ENCODE measurements around the gene SOHLH1.
A peak's percentile ranks its signal among the peaks of the same experiment; 100 is the strongest.
"Not testable (repeated sequence)": the region's sequence is repeated elsewhere in the genome, so short reads cannot be mapped to it uniquely, and the experiment has no call there.

SOHLH1 gene

DNA sequence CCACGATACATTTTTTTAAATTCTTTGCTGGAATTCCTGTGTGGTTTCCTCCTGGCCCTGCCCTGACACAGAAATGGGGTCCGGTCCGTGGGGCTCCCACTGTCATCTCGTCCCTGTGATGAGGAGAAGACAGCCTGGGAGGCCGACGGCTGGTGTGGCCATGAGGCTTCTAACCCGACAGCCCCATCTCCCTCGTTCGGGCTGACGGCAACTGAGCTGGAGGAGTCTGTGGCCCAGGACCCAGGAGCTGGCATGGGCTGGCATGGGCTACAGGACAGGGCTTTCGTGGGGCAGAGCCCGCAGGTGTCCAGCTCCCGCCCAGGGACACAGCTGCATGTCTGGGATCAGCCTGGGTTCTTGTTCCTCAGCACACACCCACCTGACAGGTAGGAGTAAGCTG lies 22.4 kb downstream of the SOHLH1 start:
- DNase-seq = no peak

DNA sequence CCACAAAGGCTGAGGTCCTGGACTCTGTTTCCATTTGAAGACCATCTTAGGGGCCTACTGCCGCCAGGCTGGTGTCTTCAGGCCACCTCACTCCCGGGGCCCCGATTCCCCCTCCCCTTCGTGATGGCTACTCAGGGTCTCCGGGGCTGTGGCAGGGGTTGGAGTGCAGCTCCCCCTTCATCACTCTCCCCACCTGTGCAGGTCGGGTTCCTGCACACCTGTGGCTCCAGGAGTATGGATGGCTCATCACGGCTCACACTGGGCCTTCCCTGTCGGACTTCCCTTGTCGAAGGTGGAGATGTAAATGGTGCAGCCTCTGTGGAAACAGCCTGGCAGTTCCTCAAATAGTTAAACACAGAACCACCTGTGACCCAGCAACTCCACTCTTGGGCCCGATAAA lies 24.3 kb downstream of the SOHLH1 start:
- no peak for DNase-seq

DNA sequence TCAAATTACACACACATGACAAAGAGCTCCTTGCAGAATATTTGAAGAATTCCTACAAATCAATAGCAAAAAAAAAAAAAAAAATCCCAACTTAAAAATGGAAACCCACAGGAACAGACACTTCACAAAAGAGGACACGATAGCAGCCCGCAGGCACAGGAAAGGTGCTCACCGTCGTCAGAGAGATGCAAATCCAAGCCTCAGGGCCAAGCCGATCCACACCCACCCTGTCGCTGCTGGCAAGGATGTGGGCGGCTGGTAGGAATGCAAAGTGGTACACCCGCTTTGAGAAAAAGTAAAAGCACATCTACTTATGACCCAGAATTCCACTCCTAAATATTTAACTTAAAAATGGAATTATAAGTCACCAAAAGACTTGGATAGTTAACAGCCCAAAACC lies 25.3 kb downstream of the SOHLH1 start:
- no peak for DNase-seq

DNA sequence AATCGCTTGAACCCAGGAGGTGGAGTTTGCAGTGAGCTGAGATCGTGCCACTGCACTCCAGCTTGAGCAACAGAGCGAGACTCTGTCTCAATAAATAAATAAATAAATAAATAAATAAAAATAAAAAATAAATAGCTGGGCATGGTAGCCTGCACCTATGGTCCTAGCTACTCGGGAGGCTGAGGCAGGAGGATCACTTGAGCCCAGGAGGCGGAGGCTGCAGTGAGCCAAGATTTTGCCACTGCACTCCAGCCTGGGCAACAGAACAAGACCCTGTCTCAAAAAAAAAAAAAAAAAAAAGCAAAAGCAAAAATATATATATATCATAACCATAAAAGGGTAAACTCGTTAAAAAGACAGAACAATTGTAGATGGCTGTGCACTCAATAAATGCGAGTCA lies 26.5 kb downstream of the SOHLH1 start:
- not testable (repeated sequence) for DNase-seq

DNA sequence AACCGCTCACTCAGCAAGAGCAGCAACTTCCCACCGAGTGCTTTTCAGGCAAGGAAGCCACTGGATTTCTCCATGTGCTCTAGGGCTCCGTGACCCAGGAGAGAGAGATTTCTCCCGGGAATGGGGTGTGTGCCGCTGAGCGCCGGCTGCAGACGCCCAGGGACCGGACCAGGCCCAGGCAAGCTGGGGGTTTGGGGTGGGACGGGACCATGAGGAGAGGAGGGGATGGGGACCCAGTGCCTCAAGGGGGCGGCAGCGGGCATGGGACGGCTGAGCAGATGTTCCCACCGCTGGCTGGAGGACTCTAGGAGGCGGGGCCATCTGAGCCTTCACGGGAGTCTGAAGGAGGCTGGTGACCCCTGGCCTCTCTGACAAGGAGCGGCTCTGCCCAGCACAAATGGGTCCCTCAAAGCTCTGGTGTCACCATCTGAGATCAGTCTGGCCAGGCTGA lies 27.7 kb downstream of the SOHLH1 start:
- DNase-seq = no peak

DNA sequence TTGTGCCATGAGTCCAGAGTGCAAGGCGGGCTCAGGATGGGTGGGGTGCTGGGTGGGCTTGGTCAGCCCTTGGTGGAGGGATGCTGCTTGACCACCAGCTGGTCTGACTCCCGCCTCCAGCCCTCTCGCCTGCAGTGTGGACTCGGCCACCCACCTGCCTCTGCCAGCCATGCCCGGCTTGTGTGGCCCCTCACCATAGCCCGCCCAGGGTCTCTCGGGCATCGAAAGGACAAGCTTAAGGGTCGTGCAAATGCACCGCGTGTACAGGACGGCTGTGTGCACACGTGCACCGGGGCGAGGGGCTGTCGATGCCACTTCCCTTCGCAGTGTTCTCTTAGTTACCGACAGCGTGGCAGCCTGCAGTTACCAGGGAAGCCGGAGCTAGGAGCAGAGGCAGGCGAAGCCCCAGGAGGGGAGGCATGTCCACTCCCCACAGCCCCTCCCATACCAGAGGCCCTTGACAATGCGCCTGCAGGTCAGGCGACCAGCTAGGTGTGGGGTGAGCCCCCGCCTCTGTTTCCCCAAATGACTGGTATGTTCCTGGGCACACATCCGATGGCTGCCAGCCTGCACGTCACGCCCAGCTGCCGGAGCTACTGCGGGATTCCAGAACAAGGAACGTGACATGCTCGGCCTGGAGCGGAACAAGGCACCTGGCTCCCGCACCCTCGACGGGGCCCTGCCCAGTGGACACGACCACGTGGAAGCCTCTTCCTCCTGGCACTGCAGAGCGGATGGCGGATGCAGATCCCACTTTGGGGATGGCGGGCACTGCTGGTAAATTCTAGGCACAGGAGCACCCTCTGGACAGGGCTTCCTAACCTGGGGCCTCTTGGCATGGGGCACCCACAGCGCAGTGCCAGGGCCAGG lies 28.3 kb downstream of the SOHLH1 start:
- peak; percentile 51 for DNase-seq

DNA sequence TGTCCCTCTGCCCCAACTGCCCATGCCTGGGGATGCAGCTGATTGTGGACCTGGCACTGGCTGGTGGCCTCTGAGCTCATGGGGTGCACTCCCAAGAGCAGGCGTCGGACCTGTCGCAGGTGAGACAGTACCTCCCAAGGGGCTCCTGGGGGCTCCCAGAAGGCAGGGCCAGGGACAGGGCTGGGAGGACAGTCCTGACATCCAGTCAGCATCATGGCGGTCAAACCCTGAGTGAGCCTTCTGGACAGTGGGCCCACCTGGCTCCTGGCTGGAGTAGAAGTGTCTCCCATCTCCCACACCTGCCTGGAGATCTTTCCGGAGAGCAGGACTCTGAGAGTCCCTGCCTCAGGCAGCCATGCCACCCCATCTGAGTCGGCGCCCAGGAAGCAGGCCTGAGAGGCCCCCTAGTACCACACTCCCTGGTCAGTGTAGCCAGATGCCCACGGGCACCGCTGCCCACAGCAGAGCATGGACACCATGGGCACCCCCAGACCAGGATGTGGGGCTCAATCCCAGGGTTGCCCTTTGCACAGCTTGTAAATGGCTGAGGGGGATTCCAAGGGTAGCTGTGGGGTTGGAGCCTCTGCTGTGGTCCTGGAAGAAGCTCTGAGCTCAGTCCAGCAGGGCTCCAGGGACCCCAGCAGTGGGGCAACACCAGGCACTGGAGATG lies 29.5 kb downstream of the SOHLH1 start:
- DNase-seq = peak; percentile 45

DNA sequence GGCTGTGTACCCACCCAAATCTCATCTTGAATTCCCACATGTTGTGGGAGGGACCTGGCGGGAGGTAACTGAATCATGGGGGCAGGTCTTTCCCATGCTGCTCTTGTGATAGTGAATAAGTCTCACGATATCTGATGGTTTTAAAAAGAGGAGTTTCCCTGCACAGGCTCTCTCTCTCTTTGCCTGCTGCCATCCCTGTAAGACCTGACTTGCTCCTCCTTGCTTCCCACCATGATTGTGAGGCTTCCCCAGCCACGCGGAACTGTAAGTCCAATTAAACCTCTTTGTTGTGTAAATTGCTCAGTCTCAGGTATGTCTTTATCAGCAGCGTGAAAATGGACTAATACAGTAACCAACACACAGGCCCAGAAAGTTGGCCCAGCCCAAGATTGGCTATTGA lies 30.3 kb downstream of the SOHLH1 start:
- peak; percentile 31 for DNase-seq

DNA sequence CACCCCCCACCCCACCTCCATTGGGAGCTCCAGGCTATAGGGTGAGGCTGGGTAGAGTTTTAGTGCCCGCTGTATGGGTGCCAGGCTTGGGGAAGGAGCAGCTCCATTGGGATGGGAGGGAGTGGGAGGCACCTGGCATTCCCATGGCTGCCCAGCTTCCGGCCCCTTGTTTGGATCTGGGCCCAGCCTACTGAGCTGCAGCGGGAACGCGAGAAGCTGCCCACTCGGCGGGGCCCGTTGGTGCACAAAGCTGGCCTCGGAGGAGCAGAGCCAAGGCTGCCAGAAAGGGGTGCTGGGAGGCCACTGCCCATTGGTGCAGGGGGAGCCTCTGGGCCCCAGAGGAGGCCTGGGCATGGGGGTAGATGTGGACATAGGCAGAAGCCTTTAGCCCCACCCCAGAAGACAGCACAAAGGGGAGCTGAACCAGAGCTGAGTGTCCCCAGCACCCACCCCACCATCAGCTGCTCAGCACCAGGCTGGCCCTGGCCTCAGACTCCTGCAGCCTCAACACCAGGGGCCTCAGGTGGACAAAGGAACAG lies 31.7 kb downstream of the SOHLH1 start:
- DNase-seq = peak; percentile 53

DNA sequence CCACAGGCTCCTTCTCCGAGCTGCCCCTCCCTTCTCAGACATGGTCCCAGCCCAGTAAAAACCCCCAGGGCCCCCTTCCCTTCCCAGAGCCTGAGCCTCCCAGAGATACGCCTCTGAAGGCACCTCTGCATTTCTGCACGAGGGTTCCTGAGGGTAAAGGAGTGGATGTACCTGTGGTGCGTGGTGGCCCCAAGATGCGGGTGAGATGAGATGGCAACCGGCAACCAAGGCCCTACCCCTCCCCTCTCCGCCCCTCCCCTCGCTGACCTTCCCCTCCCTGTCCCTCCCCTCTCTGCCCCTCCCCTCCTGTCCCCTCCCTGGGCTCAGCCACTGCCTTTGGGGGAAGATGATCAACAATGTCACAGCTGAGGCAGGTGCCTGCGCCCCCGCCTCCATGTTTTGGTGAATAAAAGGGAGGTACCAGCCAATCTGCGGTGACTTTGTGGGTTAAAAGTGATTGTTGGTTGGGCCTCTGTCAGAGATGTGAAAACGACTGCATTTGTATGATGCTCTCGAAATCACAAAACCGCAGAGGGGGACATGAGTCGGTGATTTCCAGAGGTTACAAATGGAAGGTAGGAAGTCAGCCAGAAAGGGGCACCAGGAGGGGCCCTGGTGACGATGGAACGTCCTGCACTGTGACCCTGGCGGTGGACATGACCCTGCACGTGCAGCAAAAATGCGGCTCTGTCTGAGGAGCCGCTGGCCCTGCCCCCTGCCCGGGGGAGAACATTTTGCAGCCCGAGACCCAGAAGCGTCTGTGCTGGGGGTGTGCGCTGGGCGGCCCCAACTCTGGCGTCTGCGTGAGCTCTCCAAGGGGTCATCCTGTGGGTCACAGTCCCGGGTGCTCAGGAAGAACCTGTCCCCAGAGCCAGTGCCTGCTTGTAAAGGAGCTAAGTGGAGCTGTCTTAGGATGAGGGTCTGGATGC lies 32.5 kb downstream of the SOHLH1 start:
- peak; percentile 5 for DNase-seq

DNA sequence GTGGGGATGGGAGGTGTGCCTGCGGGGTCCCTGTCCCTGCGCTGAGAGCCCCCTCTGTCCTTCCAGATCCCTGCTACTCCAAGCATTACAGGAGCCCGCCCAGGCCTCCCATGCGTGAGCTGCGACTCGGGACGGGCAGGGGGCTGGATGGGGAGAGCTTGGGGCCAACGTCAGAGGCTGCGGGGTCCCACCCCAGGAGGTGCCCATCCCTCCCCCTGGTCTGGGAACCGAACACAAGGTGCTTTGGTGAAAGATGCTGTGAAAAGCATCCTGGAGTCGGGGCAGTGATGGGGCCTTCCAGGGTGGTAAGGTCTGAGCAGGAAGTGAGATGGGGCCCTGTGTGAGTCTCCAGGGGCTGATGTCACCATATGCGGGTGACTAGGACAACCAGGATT lies 33.5 kb downstream of the SOHLH1 start:
- DNase-seq = peak; percentile 28

DNA sequence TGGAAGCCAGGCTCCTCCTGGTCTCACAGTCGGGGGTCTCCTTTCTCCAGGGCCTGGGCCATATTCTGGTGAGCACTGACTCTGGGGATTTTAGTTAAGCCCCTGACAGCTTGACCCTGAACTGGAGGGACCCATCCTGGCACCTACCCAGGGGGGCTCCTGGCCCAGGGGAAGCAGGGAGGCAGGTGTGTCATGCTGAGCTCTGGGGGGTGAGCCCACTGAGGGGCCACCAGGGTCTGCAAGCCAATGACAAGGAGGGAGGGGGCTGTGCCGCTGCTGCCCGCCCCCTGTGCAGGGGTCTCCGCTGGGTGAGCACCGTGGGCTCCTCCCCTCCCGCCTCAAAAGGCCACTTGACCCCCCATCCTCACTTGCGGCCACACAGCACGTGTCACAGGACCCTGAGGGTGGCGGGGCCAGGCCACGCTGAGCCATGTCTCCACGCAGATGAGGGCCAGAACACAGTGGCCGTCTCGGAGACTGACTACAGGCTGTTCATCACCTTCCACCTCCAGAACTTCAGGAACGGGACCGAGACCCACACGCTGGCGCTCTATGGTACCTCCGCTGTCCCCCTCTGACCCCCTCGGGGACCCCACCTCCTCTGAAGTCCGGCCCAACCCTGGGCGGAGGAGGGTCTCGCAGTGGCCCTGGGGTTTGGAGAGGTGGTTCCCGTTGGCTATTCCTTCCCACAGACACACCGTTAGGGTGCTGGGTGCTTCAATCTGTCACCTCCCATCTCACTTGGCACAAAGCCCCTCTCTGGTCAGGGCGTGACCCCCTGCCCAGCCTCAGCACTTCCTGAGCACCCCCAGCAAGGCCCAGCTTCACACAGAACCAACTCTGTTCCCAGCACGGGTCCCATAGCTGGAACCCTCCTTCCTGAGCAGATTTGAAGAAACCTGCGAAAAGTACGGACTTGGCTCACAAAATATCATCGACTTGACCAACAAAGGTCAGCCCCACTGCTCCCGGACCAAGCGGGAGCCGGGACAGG lies 34.2 kb downstream of the SOHLH1 start:
- DNase-seq = no peak

DNA sequence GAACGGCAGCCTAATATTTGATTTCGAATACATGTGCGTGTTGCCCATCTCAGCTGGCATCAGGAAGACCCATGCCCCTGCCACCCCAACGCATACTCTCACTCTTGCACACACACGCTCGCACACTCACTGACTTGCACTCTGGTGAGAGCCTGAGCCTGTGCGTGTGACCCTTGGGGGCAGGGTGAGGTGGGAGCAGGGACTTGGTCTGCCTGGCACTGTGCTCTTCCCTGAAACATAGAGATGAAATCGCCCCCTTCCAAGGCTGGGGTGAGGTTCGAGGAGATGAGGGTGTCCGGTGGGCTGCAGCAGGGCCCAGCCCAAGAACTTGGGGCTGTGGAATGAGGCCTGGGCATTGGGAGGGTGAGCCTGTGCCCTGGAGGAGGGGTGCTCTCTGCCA lies 35.0 kb downstream of the SOHLH1 start:
- DNase-seq = no peak

DNA sequence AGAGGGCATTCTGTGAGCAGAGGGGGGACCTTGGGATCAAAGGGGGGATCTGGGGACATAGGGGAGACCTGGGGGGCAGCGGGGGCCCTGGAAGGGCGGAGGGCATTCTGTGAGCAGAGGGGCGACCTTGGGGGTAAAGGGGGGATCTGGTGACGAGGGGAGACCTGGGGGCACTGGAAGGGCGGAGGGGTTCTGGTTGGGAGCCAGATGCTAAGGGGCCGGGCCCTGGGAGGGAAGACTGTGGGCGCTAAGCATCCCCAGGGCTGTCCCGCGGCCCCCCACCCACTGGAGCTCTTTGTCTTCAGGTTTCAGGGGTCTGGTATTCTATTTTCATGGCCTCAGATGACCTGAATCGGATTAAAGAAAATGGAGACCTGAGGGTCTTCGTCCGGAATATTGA lies 35.4 kb downstream of the SOHLH1 start:
- DNase-seq = no peak

DNA sequence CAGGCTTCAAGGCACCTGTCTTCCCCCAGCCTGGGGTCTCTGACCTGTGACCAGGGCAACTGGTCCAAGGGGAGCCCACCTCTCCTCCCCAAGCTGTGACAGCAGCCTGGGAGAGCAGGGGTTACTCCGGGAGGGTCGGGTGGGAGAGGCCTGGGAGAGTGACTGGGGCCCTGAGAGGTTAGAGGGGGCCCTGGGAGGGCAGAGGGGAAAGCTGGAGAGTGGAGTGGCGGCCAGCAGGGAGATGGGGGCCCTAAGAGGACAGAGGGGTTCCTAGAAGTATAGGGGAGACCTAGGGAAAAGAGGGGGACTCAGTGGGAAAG lies 35.9 kb downstream of the SOHLH1 start:
- no peak for DNase-seq

DNA sequence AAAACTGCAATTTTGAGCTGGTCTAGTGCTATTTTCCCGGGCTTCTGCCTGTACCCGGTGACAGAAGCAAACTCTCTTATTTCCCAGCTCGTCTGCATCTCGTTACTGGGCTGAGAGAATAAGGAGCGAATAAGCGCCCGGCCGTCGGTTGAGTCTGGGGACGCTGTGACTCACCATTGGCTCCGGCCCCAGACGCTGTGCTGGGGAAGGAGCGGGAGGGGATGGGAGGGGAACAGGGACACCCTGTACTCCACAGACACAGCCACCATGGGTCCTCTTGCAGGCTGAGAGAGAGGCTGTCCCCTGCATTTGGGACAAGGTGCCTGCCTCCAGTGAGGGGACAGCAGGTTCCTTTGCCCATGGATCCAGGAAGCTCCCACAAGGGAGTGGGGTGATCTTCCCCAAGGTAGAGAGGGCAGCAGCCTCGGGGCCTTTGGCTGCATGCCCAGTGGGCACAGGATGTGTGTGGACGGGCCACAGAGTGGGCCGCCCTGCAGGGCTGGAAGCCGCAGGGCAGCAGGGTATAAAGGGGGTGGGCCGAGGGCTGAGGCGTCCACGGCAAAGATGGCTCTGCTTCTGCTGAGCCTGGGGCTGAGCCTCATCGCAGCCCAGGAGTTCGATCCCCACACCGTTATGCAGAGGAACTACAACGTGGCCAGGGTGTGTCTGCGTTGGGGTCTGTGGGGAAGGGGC lies 36.4 kb downstream of the SOHLH1 start, which contains the start of gene LCN9:
Gene LCN9, plus strand, starts transcription at position 552 of the 693 bp plus-strand sequence. Its CDS starts 13 bp downstream, at position 565.
- no peak for DNase-seq

DNA sequence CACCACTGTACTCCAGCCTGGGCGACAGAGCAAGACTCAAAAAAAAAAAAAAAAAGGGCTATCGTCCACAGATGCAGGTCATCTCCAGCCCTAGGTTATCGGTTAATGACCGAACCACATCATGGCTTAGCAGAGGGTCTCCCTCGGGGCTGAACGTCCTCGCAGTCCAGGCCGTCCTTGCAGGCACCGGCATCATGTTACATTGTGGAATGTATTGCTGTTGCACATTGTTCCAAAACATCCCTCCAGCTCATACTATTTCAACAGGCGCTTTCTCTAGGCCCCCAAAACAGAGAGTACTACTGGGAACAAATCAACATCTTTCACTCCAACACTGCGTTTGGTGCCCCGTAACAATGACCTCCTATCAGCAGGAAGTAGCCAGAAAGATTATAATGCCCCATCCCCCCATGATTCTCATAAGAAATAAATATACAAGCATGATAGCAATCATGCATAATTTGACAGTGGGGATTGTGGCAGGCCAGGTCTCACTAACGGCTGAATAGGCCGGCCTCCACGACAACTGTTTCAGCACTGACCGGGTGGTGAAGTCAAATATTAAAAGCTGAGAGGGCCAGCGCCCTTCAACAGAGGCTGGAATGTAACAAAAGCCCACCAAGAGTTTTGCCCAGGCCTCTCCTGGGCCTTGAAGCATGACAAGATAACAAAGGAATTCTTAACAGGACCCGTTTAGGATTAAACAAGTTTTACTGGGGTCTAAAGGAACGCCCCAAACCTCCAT lies 37.3 kb downstream of the SOHLH1 start:
- DNase-seq = no peak

DNA sequence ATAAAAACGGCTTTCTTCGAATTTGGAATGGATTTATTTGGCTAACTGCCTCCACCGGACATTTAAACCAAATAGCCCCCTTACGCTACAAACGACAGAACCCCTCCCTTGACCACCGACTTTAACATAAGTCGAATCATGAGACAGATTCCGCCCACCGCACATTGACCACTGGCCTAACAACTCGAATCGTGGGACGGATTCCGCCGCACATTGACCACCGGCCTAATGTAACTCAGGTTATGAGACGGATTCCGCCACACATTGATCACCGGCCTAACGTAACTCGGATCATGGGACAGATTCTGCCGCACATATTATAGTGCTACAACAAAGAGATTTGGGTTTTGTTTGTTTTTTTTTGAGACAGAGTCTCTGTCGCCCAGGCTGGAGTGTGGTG lies 38.9 kb downstream of the SOHLH1 start:
- DNase-seq = no peak

DNA sequence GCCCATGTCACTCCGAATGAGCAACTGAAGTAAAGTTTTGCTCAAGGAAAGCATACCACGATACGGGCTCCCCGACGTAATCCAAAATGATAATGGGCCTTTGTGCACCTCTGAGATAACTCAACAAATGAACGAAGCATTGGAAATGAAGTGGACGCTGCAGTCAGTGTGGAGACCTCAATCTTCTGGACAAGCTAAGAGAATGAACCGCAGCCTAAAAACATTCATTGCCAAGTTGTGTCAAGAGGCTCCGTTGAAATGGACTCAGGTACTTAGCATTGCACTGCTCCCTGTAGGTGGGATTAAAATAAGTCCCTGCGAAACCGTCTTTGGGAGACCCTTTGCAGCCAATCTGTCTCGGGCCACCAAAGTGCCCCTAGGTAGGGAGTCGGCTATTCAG lies 40.0 kb downstream of the SOHLH1 start:
- DNase-seq = no peak

DNA sequence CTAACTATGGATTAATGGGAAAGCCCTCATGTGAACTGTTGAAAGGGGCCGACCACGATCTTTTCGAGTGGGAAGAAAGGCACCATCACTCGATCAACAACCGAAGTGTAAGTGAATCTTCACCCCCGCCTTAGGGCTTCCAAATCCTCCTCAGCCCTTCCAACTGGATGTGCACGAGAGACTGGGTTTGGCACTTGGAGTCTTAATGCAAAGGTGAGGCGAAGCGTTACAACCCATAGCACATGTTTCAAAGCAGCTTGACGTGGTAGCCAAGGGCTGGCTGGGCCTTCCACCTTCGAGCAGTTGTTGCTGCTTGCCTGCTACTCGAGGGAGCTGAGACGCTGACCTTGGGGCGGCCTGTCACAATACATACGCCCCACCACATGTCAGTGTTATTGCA lies 41.9 kb downstream of the SOHLH1 start:
- no peak for DNase-seq

Measured in activated effector memory CD4-positive, alpha-beta T cell treated with anti-CD3 and anti-CD28 coated beads, Interleukin-2, amount 50 U/mL, for 16 hours (primary cell).